Measurements from ENCODE around the gene S100A14.

S100A14 gene

DNA sequence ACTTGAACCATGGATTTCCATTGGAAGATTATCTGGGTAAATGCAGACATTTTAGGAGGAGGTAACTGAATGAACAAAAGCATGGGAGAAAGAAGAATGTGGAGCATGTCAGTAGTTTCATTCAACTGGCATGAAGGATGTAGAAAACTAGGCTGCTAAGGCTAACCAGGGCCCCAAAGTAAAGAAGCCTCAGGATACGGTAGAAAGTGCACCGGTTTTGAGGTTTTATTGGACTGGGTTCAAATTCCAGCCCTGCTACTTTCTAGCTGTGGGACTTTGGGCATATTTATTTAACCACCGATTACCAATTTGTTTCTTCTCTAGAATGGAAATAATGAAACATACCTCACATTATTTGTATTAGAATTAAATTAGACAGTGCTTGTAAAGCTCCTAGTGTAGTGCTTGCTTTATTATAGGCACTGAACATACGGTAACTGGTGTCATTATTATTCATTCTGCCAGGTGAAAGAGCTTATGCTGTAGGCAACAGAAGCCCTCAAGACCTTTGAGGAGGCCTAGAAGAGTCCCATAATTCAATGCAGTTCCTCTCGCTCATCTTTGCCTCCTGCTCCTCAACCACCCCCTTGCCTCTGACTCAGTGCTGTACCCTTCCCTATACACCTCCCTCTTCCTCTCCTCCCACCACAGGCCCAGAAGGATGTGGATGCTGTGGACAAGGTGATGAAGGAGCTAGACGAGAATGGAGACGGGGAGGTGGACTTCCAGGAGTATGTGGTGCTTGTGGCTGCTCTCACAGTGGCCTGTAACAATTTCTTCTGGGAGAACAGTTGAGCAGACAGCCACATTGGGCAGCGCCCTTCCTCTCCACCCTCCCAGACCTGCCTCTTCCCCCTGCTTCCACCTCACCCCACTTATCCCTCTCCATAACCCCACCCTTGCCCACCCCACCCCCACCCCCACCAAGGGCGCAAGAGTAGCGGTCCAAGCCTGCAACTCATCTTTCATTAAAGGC is 15.2 kb upstream of the S100A14 start:
- Histone ChIP-seq H3K36me3 (ENCODE audit: insufficient read depth, low read length) (0 out of 2 replicates have a peak, but pooled peaks cover 3% of the 10 kb centered on the region), H3K9ac (ENCODE audit: low read depth, low read length) (no peak overlapping the region), H3K4me1 (ENCODE audit: insufficient read depth, low read length) (peaks cover 18% of the 10 kb centered on the region; the same call in 1 of the 2 replicates), H3K9me3 (ENCODE audit: control insufficient read depth, insufficient read depth, low read length) (no peaks in the 10 kb centered on the region)

DNA sequence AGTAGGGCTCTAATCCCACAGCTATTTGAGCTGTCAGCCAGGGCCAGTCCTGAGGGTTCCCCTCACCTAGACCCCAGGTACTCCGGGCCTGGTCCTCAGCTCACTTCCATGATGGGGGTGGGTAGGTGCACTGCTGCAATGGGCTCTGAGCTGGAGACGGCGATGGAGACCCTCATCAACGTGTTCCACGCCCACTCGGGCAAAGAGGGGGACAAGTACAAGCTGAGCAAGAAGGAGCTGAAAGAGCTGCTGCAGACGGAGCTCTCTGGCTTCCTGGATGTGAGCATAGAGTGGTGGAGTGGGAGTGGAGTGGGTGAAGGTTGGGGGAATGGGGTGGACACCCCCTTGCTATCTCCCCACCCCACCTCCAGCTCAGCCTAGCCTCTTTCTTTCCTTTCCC is 14.3 kb upstream of the S100A14 start:
- Histone ChIP-seq H3K36me3 (ENCODE audit: insufficient read depth, low read length) (no peaks in the 10 kb centered on the region), H3K9ac (ENCODE audit: low read depth, low read length) (no peak overlapping the region), H3K4me1 (ENCODE audit: insufficient read depth, low read length) (peaks cover 21% of the 10 kb centered on the region; the same call in 1 of the 2 replicates), H3K9me3 (ENCODE audit: control insufficient read depth, insufficient read depth, low read length) (no peaks in the 10 kb centered on the region)

DNA sequence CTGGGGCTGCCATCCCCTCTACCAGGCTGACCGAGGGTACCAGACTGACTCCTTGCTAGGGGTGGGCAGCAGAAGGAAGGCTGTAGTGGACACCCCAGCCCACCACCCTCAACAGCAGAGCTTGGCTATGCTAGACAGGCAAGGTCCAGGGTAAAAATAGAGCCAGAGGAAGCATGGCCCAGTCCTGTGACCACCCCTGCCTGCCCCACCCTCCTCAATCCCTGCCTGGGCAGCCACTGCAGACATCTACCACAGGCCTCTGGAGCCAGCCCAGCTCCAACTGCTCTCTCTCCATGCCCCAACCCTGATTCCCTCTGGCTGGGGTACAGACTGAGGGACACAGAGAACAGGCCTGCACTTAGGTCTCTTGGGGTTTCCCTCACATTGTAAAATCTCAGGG is 13.8 kb upstream of the S100A14 start:
- H3K9ac ChIP-seq (ENCODE audit: low read depth, low read length): no peak overlapping the region
- H3K36me3 ChIP-seq (ENCODE audit: insufficient read depth, low read length): no peaks in the 10 kb centered on the region
- H3K4me1 ChIP-seq (ENCODE audit: insufficient read depth, low read length): peaks cover 21% of the 10 kb centered on the region; the same call in 1 of the 2 replicates

DNA sequence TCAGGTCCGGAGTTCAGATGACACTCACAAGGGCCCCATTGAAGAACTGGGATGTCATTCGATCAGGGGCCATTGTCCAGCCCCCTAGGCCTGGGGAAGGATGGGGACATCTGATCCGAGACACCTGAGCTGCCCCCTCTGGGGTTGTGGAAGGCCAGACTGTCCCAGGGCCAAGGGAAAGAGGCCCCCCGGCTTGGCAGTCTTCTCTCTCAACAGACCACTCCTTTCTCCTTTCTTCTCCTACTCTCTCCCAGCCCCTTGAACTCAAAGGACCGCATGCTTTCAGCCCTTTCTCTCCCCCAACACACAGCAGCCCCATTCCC is 13.2 kb upstream of the S100A14 start:
- no peak overlapping the region for H3K9ac ChIP-seq (ENCODE audit: low read depth, low read length)
- H3K36me3 ChIP-seq (ENCODE audit: insufficient read depth, low read length): no peaks in the 10 kb centered on the region
- H3K9me3 ChIP-seq (ENCODE audit: control insufficient read depth, insufficient read depth, low read length): no peaks in the 10 kb centered on the region
- peaks cover 21% of the 10 kb centered on the region; the same call in 1 of the 2 replicates for H3K4me1 ChIP-seq (ENCODE audit: insufficient read depth, low read length)

More for the DNA sequence above, 13.8 kb upstream of the S100A14 start:
- H3K9me3 ChIP-seq (ENCODE audit: control insufficient read depth, insufficient read depth, low read length): no peaks in the 10 kb centered on the region

DNA sequence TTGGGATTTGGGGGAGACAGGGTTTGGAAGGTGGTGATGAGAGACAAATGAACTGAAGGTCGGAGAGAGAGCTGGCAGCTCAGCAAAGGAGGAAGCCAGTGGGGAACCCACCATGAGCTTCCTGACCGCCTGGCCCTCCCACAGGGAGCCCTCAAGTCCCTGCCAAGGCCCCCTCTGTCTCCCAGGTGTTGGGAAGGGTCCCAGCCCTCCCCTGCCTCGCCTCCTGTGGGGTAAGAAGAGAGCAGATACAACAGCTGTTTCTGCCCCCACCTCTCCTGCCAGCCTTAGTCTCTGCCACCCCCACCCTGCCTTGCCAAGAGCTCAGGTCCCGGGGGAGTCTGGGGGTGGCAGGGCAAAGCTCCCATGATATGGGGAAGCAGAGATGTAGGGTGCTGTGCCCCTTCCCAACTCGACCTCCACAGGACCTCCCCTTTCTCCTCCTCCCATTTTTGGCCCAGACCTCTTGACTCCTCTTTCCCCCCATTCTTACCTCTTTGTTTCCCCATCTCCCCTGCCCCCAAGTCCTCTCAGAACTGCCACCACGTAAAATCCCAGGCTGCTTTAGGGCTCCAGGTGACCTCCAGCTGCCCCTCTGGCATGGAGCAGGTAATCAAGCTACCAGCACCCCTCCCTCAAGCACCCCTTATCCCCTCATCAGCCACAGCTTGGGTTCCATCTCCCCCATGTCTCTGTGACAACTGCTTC is 12.7 kb upstream of the S100A14 start:
- Histone ChIP-seq H3K36me3 (ENCODE audit: insufficient read depth, low read length) (no peaks in the 10 kb centered on the region), H3K9me3 (ENCODE audit: control insufficient read depth, insufficient read depth, low read length) (no peaks in the 10 kb centered on the region), H3K9ac (ENCODE audit: low read depth, low read length) (no peak overlapping the region), H3K4me1 (ENCODE audit: insufficient read depth, low read length) (peaks cover 26% of the 10 kb centered on the region)

DNA sequence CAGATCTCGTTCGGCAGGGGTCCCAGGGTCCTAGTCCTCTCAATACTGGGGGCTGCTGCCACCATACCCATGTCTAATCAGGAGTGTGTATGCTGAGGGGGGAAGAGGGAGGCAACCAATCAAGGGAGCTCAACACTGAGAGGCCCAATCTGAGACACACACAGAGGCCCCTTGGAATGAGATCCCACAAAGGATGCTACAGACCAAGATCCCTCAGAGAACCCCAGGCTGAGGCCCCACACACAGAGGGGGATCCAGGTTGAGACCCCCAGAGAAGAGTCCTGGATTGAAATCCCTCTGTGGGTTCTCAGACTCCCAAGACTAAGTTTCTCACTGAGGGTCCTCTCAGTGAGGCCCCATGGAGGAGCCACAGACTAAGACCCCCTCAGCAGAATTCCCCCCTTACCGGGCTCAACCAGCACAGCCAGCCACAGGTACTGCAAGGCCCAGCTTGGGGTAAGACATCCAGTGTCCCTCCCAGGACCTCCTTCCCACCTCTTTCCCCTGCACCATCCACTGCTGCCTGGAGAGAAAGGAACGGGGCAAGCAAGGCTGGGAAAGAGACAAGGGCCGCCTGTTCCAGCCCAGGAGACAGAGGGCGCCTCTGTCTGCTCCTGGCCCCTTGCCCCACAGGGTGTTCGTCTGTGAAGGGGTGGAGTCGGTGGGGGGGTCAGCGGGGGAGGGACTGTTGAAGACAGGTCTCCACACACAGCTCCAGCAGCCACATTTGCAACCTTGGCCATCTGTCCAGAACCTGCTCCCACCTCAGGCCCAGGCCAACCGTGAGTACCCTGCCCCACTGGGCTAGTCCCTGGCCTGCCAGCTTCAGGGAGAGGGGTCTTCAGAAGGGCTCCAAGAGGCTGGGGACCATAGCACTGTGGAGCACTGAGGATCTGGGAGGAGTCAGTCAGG is 11.8 kb upstream of the S100A14 start, which contains the start of gene S100A1:
Gene S100A1, plus strand, starts transcription at position 720 of the 912 bp plus-strand sequence. CDS start 2,088 bp downstream, outside the sequence.
- no peaks in the 10 kb centered on the region for H3K36me3 ChIP-seq (ENCODE audit: insufficient read depth, low read length)
- peaks cover 30% of the 10 kb centered on the region for H3K4me1 ChIP-seq (ENCODE audit: insufficient read depth, low read length)
- no peaks in the 10 kb centered on the region for H3K9me3 ChIP-seq (ENCODE audit: control insufficient read depth, insufficient read depth, low read length)
- peak within 1 kb of the TSS; percentile 56 for H3K9ac ChIP-seq (ENCODE audit: low read depth, low read length)

DNA sequence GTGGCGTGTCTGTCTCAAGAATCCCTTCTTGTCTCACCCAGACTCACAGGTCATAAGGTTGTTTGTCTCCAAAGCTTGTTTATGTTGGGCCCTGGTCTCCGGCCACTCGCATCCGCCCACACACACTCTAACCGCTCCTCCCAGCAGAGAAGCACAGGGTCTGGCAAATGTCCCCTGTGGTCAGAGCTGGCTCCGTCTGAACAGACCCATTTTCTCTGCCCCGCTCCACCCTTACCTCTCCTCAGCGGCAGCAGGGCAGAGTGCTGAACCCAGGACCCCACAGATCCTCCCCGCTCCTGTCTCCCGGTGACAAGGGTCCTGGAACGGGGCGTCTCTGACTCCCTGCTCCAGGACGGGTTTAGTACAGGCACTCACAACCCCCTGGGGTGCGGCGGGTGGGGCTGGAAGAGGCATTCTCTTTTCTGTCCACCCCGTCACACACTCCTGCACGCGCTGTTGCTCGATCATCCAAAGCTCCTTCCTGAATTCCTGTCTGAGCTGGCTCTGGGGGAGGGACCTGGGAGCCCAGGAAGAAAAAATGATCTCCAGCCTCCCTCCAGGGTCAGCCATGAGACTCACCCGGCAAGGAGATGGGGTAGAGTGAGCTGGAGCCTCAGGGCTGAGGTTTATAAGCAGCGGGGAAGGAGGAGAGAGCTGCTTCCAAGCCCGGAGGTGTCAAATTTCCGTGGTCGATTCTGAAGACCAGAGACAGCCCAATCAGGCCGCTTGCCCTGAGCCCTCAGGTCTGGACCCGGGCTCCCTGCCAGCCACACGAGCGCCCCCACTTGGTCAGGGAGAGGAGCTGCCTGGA is 11.0 kb upstream of the S100A14 start, which contains the start of gene S100A13:
Gene S100A13, minus strand, starts transcription at position 602 of the 811 bp plus-strand sequence. CDS start 1,033 bp downstream, outside the sequence.
- peaks cover 30% of the 10 kb centered on the region for H3K4me1 ChIP-seq (ENCODE audit: insufficient read depth, low read length)
- no peaks in the 10 kb centered on the region for H3K9me3 ChIP-seq (ENCODE audit: control insufficient read depth, insufficient read depth, low read length)
- H3K9ac ChIP-seq (ENCODE audit: low read depth, low read length): peak within 1 kb of the TSS; percentile 56
- no peaks in the 10 kb centered on the region; the same call in 1 of the 2 replicates for H3K36me3 ChIP-seq (ENCODE audit: insufficient read depth, low read length)

DNA sequence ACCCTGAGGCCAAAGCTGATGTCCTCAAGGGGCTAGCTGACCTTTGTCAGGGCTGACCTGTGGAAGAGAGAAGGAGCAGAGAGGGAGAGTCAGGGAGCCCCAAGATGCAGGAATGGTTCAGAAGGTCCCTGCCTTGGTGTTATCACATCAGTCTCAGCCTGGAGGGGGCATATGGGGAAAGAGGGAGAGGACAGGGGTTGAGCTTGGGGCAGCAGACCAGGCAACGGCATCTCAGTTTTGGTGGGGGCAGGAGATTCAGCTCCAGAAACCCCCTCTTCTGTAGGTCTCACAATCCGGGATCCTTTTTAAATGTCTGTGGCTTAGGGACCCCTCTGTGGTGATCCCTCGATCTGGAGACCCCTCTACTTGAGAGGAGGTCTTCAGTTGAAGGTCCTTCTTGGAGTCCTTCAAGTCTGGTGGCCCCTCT is 10.4 kb upstream of the S100A14 start:
- no peaks in the 10 kb centered on the region for H3K9me3 ChIP-seq (ENCODE audit: control insufficient read depth, insufficient read depth, low read length)
- peaks cover 30% of the 10 kb centered on the region for H3K4me1 ChIP-seq (ENCODE audit: insufficient read depth, low read length)
- H3K36me3 ChIP-seq (ENCODE audit: insufficient read depth, low read length): no peaks in the 10 kb centered on the region; the same call in 1 of the 2 replicates
- H3K9ac ChIP-seq (ENCODE audit: low read depth, low read length): peak overlapping the region; percentile 56

DNA sequence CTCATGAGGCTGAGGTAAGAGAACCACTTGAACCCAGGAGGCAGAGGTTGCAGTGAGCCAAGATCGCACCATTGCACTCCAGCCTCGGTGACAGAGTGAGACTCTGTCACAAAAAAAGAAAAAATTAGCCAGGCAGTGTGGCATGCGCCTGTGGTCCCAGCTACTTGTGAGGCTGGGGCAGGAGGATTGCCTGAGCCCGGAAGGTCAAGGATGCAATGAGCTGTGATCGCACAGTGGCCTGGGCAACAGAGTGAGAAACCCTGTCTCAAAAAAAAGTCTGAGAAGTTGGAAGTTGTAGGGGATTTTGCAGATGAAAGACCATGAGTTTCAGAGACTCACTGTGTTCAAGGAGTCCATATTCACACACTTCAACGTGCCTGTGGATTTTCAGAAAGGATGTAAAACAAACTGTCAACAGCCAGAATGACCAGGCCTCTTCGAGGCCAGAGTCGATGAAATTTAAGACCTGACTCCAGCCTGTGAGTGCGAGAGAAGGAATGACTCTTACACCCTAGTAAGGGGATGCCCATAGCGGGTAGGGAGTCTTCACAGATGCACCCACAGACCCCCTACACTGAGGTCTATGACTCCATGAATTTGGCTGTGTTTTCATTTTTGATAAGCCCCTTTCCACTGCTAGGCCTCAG is 9.0 kb upstream of the S100A14 start:
- Histone ChIP-seq H3K9me3 (ENCODE audit: control insufficient read depth, insufficient read depth, low read length) (no peaks in the 10 kb centered on the region), H3K9ac (ENCODE audit: low read depth, low read length) (no peak overlapping the region), H3K36me3 (ENCODE audit: insufficient read depth, low read length) (no peaks in the 10 kb centered on the region; the same call in 1 of the 2 replicates), H3K4me1 (ENCODE audit: insufficient read depth, low read length) (peaks cover 30% of the 10 kb centered on the region)

DNA sequence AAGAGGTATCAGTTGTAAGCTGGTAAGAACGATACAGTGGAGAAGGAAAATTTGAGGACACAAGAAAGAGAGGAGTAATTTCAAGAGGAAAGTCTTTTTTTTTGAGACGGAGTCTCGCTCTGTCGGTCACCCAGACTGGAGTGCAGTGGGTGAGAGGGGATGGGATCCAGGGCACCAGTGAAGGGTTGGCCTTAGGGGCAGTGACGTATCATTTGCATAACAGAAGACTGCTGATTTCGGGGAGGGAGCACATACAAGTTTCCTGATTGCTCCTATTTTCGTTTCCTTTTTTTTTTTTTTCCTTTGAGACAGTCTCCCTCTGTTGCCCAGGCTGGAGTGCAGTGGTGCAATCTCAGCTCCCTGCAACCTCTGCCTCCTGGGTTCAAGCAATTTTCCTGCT is 7.0 kb upstream of the S100A14 start:
- Histone ChIP-seq H3K9me3 (ENCODE audit: control insufficient read depth, insufficient read depth, low read length) (no peaks in the 10 kb centered on the region), H3K9ac (ENCODE audit: low read depth, low read length) (no peak overlapping the region), H3K36me3 (ENCODE audit: insufficient read depth, low read length) (no peaks in the 10 kb centered on the region; the same call in none of the 2 replicates), H3K4me1 (ENCODE audit: insufficient read depth, low read length) (peaks cover 21% of the 10 kb centered on the region)

DNA sequence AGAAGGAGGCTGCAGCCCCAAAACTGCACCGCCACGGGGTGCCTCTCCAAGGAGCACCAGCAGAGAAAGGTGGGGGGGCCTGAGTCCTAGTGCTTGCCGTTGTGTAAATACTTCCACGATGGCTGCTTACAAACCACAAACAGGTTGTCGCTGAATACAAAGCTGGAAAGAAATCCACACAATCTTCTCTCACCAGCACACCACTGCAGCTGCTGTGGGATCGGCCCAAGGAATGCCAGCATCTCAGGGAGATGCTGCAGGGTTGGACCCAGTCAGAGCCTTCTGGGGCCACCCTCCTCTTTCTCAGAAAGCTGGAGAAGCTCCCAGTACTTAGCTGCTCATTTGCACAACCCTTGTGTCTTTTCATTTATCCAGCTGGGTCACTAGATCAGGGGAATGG is 3.0 kb upstream of the S100A14 start:
- no peak overlapping the region for H3K9ac ChIP-seq (ENCODE audit: low read depth, low read length)
- peaks cover 18% of the 10 kb centered on the region for H3K4me1 ChIP-seq (ENCODE audit: insufficient read depth, low read length)
- H3K9me3 ChIP-seq (ENCODE audit: control insufficient read depth, insufficient read depth, low read length): no peaks in the 10 kb centered on the region
- H3K36me3 ChIP-seq (ENCODE audit: insufficient read depth, low read length): no peaks in the 10 kb centered on the region; the same call in none of the 2 replicates

DNA sequence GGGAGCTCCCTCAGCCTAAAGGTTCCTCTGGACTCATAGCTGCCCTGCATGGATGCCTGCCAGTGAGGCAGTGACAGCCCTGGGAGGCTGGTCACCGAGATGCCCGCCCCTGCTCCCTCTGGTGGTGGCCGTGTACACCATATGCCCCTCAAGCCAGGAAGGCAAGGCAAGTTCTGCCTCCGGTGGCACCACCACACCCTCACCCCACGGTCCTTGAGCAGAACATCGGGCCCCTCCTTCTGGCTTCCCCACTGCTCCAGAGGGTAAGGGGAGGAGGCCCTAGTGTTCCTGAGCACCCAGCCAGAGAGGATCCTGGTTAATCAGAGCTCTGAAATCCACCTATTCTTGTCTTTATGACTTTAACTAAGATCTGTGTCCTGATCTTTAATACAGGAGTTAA is 1.5 kb upstream of the S100A14 start:
- no peaks in the 10 kb centered on the region for H3K9me3 ChIP-seq (ENCODE audit: control insufficient read depth, insufficient read depth, low read length)
- no peaks in the 10 kb centered on the region; the same call in none of the 2 replicates for H3K36me3 ChIP-seq (ENCODE audit: insufficient read depth, low read length)
- no peak overlapping the region for H3K9ac ChIP-seq (ENCODE audit: low read depth, low read length)
- peaks cover 15% of the 10 kb centered on the region; the same call in 1 of the 2 replicates for H3K4me1 ChIP-seq (ENCODE audit: insufficient read depth, low read length)

All from ES-I3 (cell line).